SHP77 treated with DMSO at 0.1 percent for 48 hours (cell line): Measurements from ENCODE around the gene NRIP1.

Source experiments
- DNase-seq: peaks from one replicate; lab custom pipeline; 2025; lab: John Stamatoyannopoulos, UW

NRIP1 gene

DNA sequence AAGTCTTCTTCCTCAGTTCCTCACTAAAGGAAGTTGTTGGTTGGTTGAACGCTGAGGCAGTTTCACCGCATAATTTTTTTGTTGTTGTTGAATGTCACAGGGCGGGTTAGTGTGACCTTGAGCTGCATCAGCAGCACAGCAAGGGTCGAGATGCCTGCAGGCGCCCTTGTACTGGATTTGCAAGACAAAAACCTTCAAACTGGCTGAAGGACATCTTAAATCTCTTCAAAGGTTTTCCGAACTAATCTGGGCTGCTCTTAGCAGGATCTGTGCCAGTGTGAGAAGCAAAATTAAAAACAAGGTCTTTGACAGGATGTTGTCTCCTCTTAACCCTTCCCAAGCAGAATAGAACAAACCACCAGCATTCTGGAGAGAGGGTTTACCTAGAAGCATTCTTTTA, 59.4 kb downstream of the NRIP1 start:
- no peak for DNase-seq

DNA sequence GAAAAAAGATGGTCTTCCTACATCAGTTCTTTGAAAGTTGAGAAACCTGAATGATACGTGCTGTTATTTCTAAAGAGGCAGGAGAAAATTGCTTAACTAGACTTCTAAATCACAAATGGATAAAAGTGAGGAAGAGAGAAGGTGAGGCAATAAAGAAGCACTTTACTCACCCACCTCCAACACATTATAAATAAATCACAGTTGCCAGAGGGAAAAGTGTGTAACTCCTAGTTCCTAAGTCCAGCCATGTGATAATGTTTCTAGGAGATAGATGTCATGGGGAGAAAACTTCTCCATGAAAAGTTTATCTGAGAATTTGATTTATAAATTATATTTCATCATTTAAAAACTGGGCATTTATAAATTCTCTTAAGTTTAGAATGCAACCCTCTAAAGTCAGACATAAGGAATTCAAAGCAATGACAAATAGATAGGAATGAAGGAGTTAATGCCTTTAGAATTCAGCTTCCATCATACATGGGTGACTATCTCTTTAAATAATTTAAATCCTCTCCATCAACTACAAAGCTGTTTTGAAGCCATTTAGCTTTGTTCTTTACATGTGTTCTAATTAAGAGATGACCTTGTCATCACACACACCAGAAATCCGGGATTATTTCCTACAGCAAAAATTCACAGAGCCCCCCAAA, 60.0 kb downstream of the NRIP1 start:
- DNase-seq: no peak

DNA sequence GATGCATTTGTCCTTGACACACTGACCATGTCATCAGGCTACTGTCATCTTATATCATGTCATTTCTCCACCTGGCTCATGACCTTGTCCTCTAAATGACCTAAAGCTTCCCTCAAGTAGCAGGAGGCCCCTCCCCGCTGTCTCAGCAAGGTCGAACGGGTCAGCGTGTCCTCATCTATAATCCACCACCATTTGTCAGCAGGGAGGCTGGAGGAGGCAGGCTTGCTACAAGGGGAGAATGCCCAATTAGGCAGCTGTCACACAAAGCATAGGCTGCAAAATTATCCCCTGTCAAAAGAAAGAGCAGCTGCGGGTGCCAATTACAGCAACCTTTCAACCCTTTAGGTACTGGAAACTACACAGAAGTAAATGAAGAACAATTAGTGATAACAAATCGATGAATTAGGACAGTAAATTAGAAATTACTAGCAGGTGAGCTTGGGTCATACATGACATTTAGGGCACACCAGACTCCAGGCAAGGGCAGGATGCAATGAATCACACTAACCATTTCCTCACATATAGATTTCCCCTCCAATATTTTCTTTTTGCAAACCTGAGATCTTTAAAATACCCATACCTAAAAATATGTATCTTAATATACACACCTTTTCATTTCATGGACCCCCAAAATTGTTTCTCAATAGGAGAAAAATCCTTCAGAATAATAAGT, 61.2 kb downstream of the NRIP1 start:
- DNase-seq: no peak

DNA sequence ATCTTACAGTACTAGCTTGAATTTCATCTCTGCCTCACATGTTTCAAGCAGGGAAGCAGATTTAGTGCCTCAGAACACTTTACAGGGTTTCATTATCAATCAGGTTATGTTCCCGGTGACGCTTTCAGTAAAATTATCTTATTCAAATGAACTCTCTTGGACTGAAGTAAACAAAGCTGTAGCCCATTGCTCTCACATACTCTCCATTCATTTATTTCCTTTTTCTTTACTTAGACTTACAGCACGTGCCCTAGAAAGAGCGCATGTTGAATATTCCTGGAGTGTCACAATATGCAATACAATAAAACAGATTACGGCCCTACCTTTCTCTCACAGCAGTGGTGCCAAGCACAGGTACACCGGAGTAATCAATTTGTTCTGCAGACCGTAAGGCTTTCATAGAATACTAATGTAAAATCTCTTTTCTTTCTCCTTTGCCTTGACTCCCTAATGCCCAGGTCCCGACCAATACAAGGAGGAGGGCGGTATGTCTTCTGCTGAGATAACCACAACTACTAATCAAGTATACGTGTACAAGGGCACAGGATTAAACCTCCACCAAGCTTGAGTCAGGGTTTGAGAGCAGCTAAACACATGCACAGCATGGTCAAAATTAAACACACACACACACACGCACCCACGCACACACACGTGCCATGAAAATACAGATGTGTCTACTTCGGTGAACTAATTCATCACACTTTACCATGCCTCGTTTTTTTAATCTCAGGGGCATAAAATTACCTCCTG, 62.8 kb downstream of the NRIP1 start:
- DNase-seq: no peak

DNA sequence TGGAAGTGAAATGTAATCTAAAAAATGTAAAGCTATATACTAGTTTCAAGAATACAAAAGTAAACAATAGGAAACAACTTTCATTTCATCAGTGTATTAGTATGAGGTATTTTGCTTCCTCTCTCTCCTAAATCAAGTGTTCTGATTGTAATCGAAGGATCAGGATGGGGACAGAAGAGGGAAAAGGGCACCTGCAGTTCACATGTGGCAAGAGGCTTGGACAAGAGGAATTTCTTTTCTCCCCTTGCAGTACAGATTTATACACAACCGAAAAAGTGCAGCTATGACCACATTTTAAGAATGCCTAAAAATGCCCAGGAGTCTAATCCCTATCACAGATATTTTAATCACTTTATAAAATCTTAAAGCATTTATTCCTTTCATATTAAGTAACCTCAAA, 63.7 kb downstream of the NRIP1 start:
- no peak for DNase-seq

DNA sequence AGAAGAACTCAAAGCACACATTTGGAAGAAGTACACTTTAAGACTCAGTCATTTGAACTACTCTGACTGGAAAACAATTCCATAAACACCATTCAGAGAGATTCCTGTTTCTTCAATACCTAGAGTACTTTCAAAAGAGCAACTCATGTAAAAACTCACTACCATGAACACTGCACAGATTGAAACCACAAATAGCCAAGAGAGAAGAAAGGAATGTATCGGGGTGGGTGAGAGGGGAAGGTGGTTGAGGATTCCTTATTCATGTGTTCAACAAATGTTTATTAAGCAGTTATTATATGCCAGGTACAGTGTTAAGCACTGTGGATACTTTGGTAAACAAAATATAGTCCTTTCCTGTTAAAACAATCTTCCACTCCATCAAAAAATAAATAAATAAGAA, 64.7 kb downstream of the NRIP1 start:
- DNase-seq: no peak

DNA sequence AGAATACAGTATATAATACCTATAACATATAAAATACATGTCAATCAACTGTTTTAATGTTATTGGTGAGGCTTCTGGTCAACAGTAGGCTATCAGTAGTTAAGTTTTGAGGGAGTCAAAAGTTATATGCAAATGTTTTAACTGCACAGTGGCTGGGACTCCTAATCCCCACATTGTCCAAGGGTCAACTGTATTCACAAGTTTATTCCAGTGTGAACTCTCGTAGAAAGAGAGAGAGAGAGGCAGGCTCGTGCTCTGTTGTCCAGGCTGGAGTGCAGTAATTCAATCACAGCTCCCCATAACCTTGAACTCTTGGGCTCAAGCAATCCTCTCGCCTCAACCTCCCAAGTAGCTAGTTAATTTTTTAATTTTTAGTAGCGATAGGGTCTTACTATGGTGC, 66.0 kb downstream of the NRIP1 start:
- DNase-seq: no peak

DNA sequence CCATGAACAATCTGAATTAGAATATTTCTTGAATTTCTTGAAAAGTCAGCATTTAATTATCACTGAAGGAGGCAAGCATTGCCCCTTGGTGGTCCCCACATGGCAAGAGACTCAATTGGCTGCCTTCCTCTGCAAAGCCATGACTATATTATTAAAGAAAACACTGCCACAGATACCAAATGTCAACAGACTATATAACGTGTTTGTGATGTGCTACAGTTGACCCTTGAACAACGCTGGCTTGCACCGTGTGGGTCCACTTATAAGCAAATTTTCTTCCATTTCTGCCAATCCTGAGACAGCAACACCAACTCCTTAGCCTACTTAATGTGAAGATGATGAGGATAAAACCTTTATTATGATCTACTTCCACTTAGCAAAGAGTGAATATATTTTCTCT, 66.5 kb downstream of the NRIP1 start:
- DNase-seq: no peak

DNA sequence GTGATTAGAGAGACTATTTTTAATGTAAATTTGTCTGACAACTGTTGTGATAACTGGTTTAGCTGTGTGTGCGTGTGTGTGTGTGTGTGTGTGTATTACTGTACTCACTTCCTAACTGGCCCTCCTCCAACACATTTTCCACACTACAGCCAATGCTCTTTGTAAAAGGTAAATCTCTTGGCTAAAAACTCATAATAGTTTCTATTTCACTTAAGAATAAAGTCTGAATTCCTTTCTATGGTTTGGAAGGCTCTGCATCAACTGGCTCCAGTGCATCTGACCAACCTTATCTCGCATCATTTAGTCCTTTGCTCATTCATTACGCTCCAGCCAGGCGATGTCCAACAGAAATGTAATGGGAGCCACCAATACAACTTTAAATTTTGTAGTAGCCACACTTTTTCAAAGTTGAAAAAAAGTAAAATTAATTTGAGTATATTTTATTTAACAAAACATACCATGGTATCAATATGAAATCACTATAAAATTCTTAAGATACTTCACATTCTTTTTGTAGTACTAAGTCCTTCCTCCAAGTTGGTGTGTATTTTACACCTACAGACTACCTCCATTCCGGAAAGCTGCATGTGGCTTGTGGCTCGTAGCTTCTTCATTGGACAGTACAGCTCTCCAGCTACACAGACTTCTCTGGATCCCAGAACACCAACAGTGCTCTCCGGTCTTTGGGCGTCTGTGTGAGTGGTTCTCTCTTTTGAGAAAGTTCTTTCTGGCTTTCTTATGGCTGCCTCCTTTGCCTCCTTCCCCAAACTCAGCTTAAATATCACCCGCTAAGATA, 68.9 kb downstream of the NRIP1 start:
- DNase-seq: no peak

DNA sequence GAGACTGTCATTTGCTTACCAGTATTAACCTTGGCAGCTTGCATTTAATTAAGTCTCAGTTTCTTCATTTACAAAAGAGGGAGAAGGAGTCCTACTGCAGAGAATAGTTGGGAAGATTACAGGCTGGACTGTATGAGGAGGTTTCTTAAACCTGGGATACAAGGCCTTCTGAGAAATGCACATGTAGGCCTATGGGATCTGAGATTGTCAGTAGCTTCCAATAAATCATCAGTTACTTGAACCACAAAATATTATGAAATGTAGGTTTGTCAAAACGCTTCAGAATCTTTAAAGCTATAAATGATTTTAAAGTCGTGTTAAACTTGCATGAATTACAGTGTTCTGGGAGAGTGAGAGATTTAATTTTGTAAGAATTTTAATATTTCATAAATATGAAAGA, 69.6 kb downstream of the NRIP1 start:
- no peak for DNase-seq

DNA sequence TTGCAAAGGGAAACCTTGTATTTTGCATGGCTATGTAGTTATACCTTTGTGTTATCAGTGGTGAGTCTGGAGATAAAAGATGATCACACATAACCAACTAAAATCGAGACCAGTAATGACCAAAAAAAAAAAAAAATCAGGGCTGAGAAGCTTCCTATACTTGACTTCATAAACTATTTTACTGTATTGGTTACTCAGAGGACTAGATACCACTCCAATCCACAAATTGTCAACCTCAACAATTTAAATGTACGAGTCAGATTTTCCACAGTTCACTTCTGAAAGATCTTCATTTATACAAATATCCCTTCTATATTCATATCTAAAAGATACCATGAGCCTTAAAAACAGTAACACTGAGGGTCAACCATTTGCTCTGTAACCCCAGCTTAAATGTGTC, 71.7 kb downstream of the NRIP1 start:
- DNase-seq: no peak

DNA sequence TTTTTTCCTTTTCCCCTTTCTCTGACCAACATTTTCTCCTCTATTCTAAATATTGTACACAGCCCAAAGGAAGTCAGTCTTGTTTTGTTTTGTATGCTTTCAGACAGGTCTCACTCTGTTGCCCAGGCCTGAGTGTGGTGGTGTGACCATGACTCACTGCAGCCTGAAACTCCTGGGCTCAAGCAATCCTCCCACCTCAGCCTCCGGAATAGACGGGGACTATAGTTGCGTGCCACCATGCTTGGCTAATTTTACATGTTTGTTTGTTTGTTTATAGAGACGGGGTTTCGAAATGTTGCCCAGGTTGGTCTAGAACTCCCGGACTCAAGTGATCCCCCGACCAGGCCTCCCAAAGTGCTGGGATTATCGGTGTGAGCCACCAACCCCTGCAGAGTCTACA, 72.8 kb downstream of the NRIP1 start:
- no peak for DNase-seq

DNA sequence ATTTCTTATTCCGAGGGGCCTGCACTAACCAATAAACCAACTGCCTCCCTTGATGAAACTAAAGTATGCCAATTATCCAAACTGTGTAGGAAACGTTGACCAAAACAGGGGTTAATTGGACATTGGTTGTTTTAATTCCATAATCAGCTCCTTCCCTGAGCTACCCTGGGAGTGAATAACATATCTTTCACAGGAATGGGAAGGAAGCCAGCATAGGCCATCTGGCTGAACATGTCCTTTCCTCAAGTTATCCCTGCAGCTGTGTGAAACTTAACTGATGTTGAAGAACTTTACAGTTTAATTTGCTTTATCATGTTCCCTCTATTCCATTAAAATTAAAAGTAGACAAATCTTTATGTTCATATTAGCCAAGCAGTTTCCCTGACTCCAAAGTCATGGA, 75.4 kb downstream of the NRIP1 start:
- no peak for DNase-seq

DNA sequence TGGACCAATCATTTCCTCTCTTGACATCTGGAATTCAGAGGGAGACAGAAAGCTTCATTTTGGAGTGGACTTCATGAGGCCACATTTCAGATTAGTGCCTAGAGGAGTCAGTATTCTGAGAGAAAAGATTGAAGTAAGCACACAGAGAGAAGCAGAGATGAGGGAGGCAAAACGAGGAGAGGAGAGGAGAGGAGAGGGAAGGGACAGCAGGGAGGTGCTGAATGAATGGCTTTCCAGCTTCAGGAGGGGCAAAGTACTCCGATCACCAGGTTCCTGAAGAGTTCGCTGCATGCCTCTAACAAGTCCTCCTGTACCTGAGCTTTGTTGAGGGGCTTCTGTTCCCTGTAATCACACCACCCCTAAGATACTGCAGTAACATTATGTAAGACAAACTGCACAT, 76.0 kb downstream of the NRIP1 start:
- no peak for DNase-seq

DNA sequence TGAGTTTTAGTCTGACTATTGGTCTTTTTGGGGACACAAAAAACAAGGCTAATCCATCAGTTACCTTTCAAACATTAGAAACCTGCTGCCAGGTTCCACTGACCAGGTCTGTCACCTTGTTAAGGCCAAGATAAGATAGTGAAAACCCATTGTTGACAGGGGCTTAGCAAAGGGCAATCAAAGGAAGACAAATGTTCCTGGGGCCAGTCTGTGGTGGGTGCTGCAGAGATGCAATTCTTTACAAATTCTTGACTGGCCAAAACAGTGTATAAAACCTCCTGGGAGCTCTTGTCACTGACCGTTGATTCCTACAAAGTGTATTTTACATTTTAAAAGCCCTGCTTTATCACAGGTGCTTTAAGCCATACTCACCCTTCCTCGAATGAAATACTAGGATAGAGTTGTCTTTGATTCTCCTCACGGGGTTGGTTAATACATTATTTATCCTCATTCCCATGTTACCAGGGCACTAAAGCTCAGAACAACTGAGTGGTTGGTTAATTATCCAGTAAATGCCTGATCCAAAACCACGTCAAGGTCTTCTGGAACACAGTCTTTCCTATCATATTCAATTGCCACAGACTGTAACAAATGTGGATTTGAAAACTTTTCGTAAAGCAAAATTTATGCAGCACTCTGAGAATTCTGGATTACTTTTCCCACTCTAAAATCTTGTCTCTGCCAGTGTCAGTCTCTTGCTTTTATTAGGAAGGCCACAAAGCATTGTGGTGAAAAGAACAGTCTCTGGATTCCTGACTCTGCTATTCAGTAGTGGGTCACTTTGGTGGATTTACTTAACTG, 77.2 kb downstream of the NRIP1 start:
- DNase-seq: no peak

DNA sequence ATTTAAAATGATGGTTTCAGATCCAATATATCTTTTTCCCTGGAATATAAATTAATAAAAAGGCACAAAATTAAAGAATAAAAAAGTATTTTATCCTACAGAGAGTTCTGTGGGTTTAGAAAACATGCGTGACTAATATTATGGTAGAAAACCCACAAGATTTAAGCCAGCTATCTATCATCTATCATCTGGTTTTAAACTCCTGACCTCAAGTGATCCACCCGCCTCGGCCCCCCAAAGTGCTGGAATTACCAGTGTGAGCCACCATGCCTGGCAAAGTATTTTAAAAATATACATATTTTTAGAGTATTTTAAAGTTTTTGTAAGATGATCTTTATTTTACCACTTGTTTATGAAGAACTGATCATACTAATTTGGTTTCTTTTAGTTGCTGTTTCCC, 79.5 kb downstream of the NRIP1 start:
- DNase-seq: no peak

DNA sequence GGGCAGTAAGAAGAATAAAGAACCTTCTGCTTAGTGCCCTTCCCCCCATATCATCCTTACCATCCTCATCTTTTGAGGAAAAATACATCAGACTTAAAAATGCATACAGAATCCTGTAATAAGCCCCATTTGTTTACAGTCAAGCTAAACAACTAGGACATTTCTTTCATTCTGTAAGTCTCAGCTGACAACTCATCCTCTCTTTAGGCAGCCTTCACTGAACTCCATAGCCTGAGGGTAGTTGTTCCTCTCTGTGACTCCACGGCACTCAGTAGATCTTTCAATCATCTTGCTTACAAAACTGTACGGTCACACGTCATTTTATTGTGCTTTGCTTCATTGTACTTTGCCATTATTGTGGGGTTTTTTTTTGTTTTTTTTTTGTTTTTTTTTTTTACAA, 82.5 kb downstream of the NRIP1 start:
- no peak for DNase-seq

DNA sequence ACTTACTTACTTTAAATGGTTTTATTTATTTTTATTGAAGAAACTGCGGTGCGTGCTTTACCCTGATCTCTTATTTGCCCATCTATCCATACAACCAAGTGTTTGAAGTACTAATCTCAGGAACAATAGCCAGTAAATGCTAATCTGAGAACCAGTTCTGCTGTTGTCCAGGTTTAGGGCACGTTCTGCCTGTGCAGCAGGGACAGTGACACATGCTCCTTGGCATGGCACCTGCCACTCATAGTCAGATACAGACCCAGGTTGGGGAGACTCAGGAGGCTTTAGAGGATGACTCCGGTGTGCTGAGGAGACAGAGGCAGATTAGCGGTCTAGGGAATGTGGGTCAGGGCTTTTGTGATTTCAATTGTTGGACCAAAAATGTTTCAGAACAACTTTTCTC, 83.6 kb downstream of the NRIP1 start:
- no peak for DNase-seq

DNA sequence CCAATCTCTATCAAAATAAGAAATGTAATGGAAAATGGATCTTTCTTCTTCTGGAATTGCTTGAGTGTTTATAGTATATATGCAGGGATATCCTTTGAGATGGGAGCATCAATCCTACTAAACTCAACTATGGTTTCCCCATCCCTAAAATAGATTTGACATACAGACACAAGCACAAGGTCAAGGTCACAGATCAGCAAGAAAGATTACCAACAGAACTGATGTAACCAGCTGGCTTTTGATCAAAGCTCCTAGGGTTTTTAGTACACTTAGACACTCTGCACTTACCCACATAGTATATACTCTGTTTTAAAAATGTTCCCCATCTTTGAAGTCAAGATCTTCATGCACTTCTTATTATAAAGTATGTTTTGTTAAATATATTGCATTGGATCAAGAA, 85.5 kb downstream of the NRIP1 start:
- no peak for DNase-seq

DNA sequence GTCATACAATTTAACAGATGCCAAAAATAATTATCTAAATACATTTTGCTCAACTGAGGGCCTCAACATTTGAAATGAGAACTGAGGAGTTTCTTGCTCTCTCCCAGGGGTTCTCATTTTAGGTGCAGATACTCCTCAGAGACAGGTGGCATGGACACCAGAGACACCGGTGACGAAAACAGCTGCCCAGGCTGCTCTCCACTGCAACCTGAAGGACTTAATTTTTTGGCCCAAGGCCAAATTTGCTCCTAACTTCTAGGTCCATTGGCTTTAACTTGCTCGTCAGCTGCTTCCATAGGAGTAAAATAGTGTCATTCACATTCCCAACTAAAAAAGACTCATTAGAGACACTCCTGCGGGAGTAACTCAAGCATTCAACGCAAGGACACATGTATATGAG, 87.0 kb downstream of the NRIP1 start:
- no peak for DNase-seq

DNA sequence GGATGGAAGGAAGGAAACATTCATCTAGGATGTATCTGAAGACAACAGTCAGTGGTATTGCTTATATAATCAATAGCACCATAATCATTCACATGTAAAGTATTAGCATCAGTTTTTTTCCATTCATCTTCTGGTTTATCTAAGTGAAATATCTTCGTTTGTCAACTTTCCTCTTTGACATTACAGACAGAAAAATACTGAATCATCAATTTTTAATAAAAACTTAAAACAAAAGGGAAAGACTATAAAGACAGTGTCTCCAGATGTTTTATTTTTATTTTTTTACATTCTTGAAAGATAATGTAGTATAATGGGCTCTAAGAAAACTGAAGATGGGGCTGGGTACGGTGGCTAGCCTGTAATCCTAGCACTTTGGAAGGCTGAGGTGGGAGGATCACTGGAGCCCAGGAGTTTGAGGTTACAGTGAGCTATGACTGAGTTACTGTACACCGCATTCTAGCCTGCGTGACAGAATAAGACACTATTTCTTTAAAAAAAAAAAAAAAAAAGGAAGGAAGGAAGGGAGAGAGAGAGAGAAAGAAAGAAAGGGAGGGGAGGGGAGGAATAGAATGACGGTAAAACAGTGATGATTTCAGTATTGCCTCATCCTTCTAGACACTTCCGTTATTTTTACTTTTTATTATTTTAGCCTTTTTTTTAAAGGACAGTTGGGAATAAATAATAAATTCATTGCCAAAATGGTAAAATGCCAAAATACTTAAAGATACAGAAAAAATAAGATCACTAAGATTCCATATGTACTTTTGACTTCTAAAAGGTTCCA, 89.5 kb downstream of the NRIP1 start:
- no peak for DNase-seq
